NCI-H526 treated with DMSO at 0.1 percent for 48 hours (cell line): ENCODE results near the gene PCDHGA10.
"Not testable (repeated sequence)": the region's sequence is repeated elsewhere in the genome, so short reads cannot be mapped to it uniquely, and the experiment has no call there.

Experiments used
- DNase-seq: peaks from one replicate; lab custom pipeline; 2025; lab: John Stamatoyannopoulos, UW

The PCDHGA10 gene

DNA sequence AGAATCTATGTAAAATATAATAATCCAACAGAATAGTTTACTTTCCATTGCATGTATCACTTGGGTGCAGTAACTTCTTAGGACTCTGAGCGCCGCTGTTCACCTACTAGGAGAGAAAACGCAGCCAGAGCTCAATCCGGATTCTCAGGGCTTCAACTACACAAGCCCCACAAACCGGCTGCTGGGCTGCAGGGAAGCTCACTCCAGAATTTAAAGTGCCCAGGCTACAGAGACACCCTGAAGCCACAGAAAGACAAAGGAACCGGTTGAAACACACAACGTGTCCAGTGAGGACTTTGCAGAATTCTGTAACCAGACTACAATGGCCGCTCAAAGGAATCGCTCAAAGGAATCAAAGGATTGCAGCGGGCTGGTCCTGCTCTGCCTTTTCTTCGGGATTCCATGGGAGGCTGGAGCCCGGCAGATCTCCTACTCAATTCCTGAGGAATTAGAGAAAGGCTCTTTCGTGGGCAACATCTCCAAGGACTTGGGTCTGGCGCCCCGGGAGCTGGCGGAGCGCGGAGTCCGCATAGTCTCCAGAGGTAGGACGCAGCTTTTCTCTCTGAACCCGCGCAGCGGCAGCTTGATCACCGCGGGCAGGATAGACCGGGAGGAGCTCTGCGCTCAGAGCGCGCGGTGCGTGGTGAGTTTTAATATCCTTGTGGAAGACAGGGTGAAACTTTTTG lies at the start of gene PCDHGA10:
TSS of gene PCDHGA10 (plus strand) at position 134 of the 686 bp plus-strand sequence. CDS start at position 323, 189 bp downstream.
- DNase-seq: peak; percentile 18

DNA sequence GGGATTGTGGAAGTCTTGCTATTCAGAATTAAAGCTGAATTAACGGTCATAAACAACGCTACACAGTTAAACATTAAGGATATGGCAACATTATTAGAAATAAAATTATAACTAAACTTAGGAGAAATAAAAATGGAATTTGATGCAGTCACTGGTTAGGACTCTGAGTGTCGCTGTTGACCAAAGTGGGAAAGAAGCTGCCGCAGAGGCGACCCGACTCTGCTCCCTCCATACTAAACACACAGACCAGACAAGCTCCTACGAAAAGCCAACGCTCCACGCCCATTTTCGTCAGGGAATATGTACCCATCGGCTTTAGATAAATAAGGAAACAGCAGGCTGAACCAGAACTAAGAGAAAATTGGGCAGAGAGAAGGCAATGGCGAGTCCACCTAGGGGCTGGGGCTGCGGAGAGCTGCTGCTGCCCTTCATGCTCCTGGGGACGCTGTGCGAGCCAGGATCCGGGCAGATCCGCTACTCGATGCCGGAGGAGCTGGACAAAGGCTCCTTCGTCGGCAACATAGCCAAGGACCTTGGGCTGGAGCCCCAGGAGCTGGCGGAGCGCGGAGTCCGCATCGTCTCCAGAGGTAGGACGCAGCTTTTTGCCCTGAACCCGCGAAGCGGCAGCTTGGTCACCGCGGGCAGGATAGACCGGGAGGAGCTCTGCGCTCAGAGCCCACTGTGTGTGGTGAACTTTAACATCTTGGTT lies 48.7 kb upstream of the PCDHGA10 start, which contains the start of gene PCDHGA5:
TSS of gene PCDHGA5 (plus strand) at position 211 of the 709 bp plus-strand sequence. CDS start at position 380, 169 bp downstream.
- no peak for DNase-seq

DNA sequence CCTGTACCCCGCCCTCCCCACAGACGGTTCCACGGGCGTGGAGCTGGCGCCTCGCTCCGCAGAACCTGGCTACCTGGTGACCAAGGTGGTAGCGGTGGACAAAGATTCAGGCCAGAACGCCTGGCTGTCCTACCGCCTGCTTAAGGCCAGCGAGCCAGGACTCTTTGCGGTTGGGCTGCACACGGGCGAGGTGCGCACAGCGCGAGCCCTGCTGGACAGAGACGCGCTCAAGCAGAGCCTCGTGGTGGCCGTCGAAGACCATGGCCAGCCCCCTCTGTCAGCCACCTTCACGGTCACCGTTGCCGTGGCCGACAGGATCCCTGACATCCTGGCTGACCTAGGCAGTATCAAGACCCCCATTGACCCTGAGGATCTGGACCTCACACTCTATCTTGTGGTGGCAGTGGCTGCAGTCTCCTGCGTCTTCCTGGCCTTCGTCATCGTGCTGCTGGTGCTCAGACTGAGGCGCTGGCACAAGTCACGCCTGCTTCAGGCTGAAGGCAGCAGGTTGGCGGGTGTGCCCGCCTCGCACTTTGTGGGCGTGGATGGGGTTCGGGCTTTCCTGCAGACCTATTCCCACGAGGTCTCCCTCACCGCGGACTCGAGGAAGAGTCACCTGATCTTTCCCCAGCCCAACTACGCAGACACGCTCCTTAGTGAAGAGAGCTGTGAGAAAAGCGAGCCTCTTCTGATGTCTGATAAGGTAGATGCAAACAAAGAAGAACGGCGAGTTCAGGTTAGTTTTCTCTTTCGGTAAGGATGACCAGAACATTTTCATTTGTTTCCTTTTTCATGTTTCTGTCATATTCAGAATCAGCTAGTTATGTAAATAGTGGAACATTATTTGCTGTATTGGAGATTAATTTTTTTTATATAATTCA lies 46.5 kb upstream of the PCDHGA10 start:
- no peak for DNase-seq

DNA sequence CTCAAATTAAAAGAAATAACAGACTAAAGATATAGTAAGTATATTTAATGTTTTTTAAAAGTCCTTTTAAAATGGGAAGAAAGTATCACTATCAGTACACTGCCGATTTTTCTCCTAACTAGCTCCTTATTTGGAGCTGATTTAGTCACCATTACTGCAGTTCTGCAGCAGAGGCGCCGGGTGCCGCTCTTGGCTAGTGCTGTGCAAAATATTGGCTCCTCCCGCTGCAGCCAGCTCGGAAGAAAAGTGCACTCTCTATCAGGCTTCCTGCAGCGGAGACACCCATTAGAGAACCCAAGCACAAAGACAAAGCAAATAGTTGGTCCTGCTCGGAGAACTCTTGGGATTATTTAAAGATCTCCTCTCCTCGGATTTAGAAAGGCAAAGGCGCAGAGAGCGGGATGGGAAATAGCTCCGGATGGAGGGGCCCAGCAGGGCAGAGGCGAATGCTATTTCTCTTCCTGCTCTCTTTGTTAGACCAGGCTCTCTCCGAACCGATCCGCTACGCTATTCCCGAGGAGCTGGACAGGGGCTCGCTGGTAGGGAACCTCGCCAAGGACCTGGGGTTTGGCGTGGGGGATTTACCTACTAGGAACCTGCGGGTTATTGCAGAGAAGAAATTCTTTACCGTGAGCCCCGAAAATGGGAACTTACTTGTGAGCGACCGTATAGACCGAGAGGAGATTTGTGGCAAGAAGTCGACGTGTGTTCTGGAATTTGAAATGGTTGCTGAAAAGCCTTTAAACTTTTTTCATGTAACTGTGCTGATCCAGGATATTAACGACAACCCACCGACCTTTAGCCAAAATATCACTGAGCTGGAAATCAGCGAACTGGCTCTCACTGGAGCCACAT lies 42.6 kb upstream of the PCDHGA10 start, which contains the start of gene PCDHGB3:
TSS of gene PCDHGB3 (plus strand) at position 249 of the 855 bp plus-strand sequence. CDS start at position 402, 153 bp downstream.
- DNase-seq: no peak

DNA sequence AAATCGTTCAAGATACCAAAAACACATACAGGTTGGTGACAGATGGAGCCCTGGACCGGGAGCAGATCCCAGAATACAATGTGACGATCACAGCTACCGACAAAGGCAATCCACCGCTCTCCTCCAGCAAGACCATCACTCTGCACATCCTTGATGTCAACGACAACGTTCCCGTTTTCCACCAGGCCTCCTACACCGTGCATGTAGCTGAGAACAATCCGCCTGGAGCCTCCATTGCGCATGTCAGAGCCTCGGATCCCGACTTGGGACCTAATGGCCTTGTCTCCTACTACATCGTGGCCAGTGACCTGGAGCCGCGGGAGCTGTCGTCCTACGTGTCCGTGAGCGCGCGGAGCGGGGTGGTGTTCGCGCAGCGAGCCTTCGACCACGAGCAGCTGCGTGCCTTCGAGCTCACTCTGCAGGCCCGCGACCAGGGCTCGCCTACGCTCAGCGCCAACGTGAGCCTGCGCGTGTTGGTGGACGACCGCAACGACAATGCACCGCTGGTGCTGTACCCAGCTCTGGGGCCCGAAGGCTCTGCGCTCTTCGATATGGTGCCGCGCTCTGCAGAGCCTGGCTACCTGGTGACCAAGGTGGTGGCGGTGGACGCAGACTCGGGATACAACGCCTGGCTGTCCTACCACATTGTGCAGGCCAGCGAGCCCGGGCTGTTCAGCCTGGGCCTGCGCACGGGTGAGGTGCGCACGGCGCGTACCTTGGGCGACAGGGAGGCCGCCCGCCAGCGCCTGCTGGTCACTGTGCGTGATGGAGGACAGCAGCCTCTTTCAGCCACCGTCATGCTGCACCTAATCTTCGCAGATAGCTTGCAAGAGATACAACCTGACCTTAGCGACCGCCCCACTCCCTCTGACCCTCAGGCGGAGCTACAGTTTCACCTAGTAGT lies 41.0 kb upstream of the PCDHGA10 start:
- DNase-seq: no peak

DNA sequence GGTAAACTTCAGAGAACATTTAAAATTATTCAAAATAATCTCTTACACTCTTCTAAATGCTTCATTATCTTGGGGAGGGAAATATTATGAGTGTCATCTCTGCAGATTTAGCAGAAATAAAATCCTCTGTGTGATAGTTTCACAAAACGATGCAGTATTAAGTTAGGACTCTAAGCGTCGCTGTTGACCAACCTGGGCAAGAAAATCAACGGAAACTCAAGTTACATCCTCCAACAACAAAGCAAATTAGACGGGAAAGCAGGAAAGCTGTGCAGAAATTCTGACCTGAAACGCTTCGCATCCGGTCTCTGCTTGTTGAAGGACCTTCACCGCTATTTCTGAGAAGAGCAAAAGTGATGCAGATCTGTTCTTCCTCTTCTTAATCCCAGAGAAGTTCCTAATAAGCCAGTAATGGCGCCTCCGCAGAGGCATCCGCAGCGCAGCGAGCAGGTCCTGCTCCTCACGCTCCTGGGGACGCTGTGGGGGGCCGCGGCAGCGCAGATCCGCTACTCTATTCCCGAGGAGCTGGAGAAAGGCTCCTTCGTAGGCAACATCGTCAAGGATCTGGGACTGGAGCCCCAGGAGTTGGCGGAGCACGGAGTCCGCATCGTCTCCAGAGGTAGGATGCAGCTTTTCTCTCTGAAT lies 39.0 kb upstream of the PCDHGA10 start, which contains the start of gene PCDHGA6:
TSS of gene PCDHGA6 (plus strand) at position 219 of the 645 bp plus-strand sequence. CDS start at position 412, 193 bp downstream.
- no peak for DNase-seq

DNA sequence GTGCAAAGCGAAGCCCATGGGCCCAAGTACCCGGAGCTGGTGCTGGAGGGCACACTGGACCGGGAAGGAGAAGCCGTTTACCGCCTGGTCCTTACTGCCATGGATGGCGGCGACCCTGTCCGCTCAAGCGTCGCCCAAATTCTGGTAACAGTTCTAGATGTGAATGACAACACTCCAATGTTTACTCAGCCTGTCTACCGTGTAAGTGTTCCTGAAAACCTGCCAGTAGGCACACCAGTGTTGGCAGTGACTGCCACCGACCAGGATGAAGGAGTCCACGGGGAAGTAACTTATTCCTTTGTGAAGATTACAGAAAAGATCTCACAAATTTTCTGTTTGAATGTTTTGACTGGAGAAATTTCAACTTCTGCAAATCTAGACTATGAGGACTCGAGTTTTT lies 38.2 kb upstream of the PCDHGA10 start:
- no peak for DNase-seq

DNA sequence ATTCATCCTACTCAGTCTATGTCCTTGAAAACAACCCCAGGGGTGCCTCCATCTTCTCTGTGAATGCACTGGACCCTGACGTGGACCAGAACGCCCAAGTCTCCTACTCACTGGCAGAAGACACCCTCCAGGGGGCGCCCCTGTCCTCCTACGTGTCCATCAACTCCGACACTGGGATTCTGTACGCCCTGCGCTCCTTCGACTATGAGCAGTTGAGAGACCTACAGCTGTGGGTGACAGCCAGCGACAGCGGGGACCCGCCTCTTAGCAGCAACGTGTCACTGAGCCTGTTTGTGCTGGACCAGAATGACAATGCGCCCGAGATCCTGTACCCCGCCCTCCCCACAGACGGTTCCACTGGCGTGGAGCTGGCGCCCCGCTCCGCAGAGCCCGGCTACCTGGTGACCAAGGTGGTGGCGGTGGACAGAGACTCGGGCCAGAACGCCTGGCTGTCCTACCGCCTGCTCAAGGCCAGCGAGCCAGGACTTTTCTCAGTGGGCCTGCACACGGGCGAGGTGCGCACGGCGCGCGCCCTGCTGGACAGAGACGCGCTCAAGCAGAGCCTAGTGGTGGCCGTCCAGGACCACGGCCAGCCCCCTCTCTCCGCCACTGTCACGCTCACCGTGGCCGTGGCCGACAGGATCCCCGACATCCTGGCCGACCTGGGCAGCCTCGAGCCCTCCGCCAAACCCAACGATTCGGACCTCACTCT lies 37.2 kb upstream of the PCDHGA10 start:
- DNase-seq: not testable (repeated sequence)

DNA sequence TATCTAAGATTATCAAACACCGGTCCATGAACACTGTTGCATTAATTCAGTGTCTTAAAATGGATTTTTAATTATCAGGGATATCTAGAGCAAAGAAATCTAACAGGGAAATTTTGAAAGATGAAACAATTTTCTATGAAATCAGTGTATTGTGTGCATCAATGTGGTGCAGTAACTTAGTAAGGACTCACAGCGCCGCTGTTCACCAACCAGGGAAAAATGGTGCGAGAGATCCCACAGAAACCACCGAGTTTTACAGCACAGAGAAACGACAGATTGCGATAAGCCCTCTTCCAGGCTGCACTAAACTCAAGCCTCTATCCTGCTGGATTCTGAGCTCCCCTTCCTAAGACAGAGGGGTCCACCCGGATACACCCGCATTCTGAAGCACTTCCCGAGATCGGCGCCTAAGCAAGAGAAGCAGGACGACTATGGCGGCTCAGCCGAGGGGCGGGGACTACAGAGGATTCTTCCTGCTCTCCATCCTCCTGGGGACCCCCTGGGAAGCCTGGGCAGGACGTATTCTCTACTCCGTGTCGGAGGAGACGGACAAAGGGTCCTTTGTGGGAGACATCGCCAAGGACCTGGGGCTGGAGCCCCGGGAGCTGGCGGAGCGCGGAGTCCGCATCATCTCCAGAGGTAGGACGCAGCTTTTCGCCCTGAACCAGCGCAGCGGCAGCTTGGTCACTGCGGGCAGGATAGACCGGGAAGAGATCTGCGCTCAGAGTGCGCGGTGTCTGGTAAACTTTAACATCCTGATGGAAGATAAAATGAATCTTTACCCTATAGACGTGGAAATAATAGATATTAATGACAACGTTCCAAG lies 30.1 kb upstream of the PCDHGA10 start, which contains the start of gene PCDHGA7:
TSS of gene PCDHGA7 (plus strand) at position 274 of the 826 bp plus-strand sequence. CDS start at position 432, 158 bp downstream.
- no peak for DNase-seq

DNA sequence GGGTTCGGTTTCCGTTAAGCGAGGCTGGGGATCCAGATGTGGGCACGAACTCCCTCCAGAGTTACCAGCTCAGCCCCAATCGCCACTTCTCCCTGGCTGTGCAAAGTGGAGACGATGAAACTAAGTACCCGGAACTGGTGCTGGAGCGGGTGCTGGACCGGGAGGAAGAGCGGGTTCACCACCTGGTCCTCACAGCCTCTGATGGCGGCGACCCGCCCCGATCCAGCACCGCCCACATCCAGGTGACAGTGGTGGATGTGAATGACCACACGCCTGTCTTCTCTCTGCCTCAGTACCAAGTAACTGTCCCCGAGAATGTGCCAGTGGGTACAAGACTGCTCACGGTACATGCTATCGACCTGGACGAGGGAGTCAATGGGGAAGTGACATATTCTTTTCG lies 29.4 kb upstream of the PCDHGA10 start:
- DNase-seq: no peak

DNA sequence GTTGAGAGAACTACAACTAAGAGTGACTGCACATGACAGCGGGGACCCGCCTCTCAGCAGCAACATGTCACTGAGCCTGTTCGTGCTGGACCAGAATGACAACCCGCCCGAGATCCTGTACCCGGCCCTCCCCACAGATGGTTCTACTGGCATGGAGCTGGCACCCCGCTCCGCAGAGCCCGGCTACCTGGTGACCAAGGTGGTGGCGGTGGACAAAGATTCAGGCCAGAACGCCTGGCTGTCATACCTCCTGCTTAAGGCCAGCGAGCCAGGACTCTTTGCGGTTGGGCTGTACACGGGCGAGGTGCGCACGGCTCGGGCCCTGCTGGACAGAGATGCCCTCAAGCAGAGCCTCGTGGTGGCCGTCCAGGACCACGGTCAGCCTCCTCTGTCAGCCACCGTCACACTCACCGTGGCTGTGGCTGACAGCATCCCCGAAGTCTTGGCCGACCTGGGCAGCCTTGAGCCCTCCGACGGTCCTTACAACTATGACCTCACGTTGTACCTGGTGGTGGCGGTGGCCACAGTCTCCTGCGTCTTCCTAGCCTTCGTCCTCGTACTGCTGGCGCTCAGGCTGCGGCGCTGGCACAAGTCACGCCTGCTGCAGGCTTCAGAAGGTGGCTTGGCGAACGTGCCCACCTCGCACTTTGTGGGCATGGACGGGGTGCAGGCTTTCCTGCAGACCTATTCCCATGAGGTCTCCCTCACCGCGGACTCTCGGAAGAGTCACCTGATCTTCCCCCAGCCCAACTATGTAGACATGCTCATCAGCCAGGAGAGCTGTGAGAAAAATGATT lies 28.1 kb upstream of the PCDHGA10 start:
- DNase-seq: no peak

DNA sequence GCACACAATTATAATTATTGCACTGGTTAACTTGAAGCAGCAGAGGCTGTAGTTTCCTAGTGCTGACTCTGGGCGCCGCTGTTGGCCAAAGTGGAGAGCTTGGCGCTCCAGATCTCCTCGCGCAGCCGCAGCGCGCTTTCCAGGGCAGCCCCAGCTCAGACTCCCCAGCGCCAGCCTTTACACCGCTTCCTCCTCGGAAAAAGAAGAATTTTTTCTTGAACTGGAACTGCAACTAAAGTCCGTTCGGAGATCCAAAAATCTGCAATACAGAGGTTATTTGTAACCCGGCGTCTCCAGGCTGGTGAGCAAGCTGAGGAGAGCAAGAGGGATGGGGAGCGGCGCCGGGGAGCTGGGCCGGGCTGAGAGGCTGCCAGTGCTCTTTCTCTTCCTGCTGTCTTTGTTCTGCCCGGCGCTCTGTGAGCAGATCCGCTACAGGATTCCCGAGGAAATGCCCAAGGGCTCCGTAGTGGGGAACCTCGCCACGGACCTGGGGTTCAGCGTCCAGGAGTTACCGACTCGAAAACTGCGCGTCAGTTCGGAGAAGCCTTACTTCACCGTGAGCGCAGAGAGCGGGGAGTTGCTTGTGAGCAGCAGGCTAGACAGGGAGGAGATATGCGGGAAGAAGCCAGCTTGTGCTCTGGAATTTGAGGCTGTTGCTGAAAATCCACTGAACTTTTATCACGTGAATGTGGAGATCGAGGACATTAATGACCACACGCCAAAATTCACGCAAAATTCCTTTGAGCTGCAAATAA lies 25.1 kb upstream of the PCDHGA10 start, which contains the start of gene PCDHGB4:
TSS of gene PCDHGB4 (plus strand) at position 142 of the 755 bp plus-strand sequence. CDS start at position 329, 187 bp downstream.
- DNase-seq: not testable (repeated sequence)

DNA sequence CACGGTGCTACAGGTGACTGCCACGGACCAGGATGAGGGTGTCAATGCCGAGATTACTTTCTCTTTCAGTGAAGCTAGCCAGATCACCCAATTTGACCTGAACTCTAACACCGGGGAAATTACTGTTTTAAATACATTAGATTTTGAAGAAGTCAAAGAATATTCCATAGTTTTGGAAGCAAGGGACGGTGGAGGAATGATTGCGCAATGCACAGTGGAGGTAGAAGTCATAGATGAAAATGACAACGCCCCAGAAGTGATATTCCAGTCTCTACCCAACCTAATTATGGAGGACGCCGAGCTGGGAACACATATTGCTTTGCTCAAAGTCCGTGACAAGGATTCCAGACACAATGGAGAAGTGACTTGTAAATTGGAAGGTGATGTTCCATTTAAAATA lies 24.1 kb upstream of the PCDHGA10 start:
- no peak for DNase-seq

DNA sequence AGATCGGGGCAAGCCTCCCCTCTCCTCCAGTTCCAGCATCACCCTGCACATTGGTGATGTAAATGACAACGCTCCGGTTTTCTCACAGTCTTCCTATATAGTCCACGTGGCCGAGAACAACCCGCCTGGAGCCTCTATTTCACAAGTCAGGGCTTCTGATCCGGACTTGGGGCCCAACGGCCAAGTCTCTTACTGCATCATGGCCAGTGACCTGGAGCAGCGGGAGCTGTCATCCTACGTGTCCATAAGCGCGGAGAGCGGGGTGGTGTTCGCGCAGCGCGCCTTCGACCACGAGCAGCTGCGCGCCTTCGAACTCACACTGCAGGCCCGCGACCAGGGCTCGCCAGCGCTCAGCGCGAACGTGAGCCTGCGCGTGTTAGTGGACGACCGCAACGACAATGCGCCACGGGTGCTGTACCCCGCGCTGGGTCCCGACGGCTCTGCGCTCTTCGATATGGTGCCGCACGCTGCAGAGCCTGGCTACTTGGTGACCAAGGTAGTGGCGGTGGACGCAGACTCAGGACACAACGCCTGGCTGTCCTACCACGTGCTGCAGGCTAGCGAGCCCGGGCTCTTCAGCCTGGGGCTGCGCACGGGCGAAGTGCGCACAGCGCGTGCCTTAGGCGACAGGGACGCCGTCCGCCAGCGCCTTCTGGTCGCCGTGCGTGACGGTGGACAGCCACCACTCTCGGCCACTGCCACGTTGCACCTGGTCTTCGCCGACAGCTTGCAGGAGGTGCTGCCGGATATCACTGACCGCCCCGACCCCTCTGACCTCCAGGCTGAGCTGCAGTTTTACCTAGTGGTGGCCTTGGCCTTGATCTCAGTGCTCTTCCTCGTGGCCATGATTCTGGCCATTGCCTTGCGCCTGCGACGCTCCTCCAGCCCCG lies 23.4 kb upstream of the PCDHGA10 start:
- DNase-seq: no peak
